ENCODE measurements around the gene SLC5A8.

The SLC5A8 gene

GRCh38 chr12:101209319-101210302 lies at the start of gene SLC5A8:
Gene SLC5A8 (minus strand): TSS chr12:101210238. CDS start chr12:101209848, 390 bp downstream.
- ATAC-seq (peak; percentile 9), DNase-seq (no peak)

GRCh38 chr12:101257357-101257756 lies 47.3 kb upstream of the SLC5A8 start:
- ATAC-seq, result no peak
- DNase-seq, result no peak

- DNase-seq (no peak), ATAC-seq (no peak)
These were observed 46.2 kb upstream of the SLC5A8 start for GRCh38 chr12:101256266-101256665.

GRCh38 chr12:101243616-101244015 lies 33.6 kb upstream of the SLC5A8 start:
- ATAC-seq (no peak), DNase-seq (no peak)

GRCh38 chr12:101243074-101243473 lies 33.0 kb upstream of the SLC5A8 start:
- DNase-seq (no peak), ATAC-seq (no peak)

- ATAC-seq (no peak), DNase-seq (no peak)
These were observed 28.8 kb upstream of the SLC5A8 start for GRCh38 chr12:101238800-101239329.

GRCh38 chr12:101238306-101238705 lies 28.3 kb upstream of the SLC5A8 start:
- DNase-seq (no peak), ATAC-seq (no peak)

GRCh38 chr12:101235686-101236085 lies 25.6 kb upstream of the SLC5A8 start:
- ATAC-seq, result no peak
- no peak for DNase-seq

GRCh38 chr12:101231636-101232035 lies 21.6 kb upstream of the SLC5A8 start:
- ATAC-seq (no peak), DNase-seq (no peak)

- no peak for ATAC-seq
These were observed 20.5 kb upstream of the SLC5A8 start for GRCh38 chr12:101230547-101230946.

GRCh38 chr12:101229841-101230241 lies 19.8 kb upstream of the SLC5A8 start:
- DNase-seq, result no peak
- no peak for ATAC-seq

More at GRCh38 chr12:101230547-101230946, 20.5 kb upstream of the SLC5A8 start:
- no peak for DNase-seq

GRCh38 chr12:101221301-101221700 lies 11.3 kb upstream of the SLC5A8 start:
- ATAC-seq (no peak), DNase-seq (no peak)

- no peak for ATAC-seq
These were observed 6.8 kb upstream of the SLC5A8 start for GRCh38 chr12:101216810-101217209.

GRCh38 chr12:101207086-101207780 lies 2.8 kb downstream of the SLC5A8 start:
- DNase-seq (no peak), ATAC-seq (no peak)

More at GRCh38 chr12:101216810-101217209, 6.8 kb upstream of the SLC5A8 start:
- DNase-seq, result no peak

GRCh38 chr12:101204602-101205304 lies 5.3 kb downstream of the SLC5A8 start:
- DNase-seq (no peak), ATAC-seq (no peak)

GRCh38 chr12:101200824-101201223 lies 9.2 kb downstream of the SLC5A8 start:
- DNase-seq, result no peak
- no peak for ATAC-seq

GRCh38 chr12:101200145-101200544 lies 9.9 kb downstream of the SLC5A8 start:
- no peak for DNase-seq
- no peak for ATAC-seq

- ATAC-seq (no peak), DNase-seq (no peak)
These were observed 23.7 kb downstream of the SLC5A8 start for GRCh38 chr12:101186291-101186690.

- ATAC-seq (no peak), DNase-seq (no peak)
These were observed 28.3 kb downstream of the SLC5A8 start for GRCh38 chr12:101181776-101182175.

GRCh38 chr12:101174541-101174940 lies 35.5 kb downstream of the SLC5A8 start:
- ATAC-seq (no peak), DNase-seq (no peak)

- DNase-seq, result no peak
- no peak for ATAC-seq
These were observed 36.8 kb downstream of the SLC5A8 start for GRCh38 chr12:101173197-101173749.

- no peak for DNase-seq
- no peak for ATAC-seq
These were observed 37.7 kb downstream of the SLC5A8 start for GRCh38 chr12:101172316-101172715.

Measured in stimulated activated naive CD8-positive, alpha-beta T cell treated with anti-CD3 and anti-CD28 coated beads, Interleukin-15, Interleukin-2, amounts not matched to agents 100 U/mL and 50 U/mL, for 24 hours (primary cell).